ENCODE data around the gene BTBD6.
A peak's percentile ranks its signal among the peaks of the same experiment; 100 is the strongest.
"Not testable (repeated sequence)": the region's sequence is repeated elsewhere in the genome, so short reads cannot be mapped to it uniquely, and the experiment has no call there.

BTBD6 gene

GRCh38 chr14:105292826-105293711 is 44.7 kb downstream of the BTBD6 start:
- DNase-seq: no peak

GRCh38 chr14:105294142-105294597 is 45.8 kb downstream of the BTBD6 start:
- DNase-seq: no peak

- not testable (repeated sequence) for DNase-seq
These were observed 49.0 kb downstream of the BTBD6 start for GRCh38 chr14:105297311-105297710.

GRCh38 chr14:105299654-105300541 is 51.6 kb downstream of the BTBD6 start:
- peak; percentile 85 for DNase-seq

All from right kidney (tissue), 1 donor.